Kidney (tissue), 14 donors: ENCODE measurements around the gene CIRBP. TPM values are rescaled to one million over a fixed set of nuclear protein-coding genes. Genes with fewer than 3 reads are reported as not detected.

Source experiments
- DNase-seq, 5 donors: peaks; one replicate each; pipeline ENCODE4 v3.0.0-alpha.2; 2013 to 2020
- FAIRE-seq: peaks from 2 replicates; lab custom pipeline; 2012; peaks lifted over from hg19 to GRCh38; lab: Jason Lieb, UNC
- H3K27ac ChIP-seq, 2 donors: one replicate each; pipeline ENCODE4 v1.7.0; 2013; ENCODE audit warnings: low read depth in 2 of 2, low read length in 2 of 2, inconsistent platforms in 1 of 2
- H3K27me3 ChIP-seq: one replicate; pipeline ENCODE4 v1.7.1; 2013; ENCODE audit warnings: low read length, inconsistent platforms; ENCODE audit not compliant: control insufficient read depth, insufficient read depth
- H3K36me3 ChIP-seq, 3 donors: one replicate each; pipeline versions ENCODE4 v1.7.0 to v1.7.1; 2013; ENCODE audit warnings: low read length in 3 of 3, control low read depth in 1 of 3, inconsistent platforms in 1 of 3; ENCODE audit not compliant: insufficient read depth in 3 of 3, control insufficient read depth in 2 of 3
- H3K4me1 ChIP-seq, 3 donors: one replicate each; pipeline versions ENCODE4 v1.7.0 to v1.7.1; 2013; ENCODE audit warnings: low read length in 3 of 3, inconsistent platforms in 1 of 3, low read depth in 1 of 3; ENCODE audit not compliant: control insufficient read depth in 2 of 3, insufficient read depth in 2 of 3
- H3K4me3 ChIP-seq, 3 donors: one replicate each; pipeline versions ENCODE4 v1.7.0 to v1.8.1; 2013; ENCODE audit warnings: low read length in 3 of 3, control low read depth in 1 of 3, inconsistent platforms in 1 of 3
- H3K9ac ChIP-seq, 3 donors: one replicate each; pipeline versions ENCODE4 v1.7.0 to v1.7.1; 2013; ENCODE audit warnings: low read length in 3 of 3, control low read depth in 1 of 3, inconsistent platforms in 1 of 3
- H3K9me3 ChIP-seq, 3 donors: one replicate each; pipeline versions ENCODE4 v1.7.0 to v1.7.1; 2013; ENCODE audit warnings: low read length in 3 of 3, control low read depth in 1 of 3, inconsistent platforms in 1 of 3; ENCODE audit not compliant: control insufficient read depth in 2 of 3, insufficient read depth in 1 of 3
- CTCF ChIP-seq: IDR thresholded peaks from 3 replicates; pipeline ENCODE4 v1.5.1; 2012; ENCODE audit warnings: mild to moderate bottlenecking, moderate library complexity, borderline replicate concordance; ENCODE audit not compliant: insufficient read depth; ENCODE audit errors: extremely low read depth
- intact Hi-C: fragments of 100-400 bp; cut with DNase I; formaldehyde crosslinking; loops from one replicate; pipeline ENCODE4 v1.11.1; 2022
- polyA plus RNA-seq: library from polyadenylated mRNA; stranded (reverse); fragments of 350-450 nt; fragmentation: Illumina TruSeq; extraction: RNeasy Lipid Tissue Mini Kit (QIAGEN cat#74804); gene quantifications from one replicate; pipeline ENCODE4 v1.2.3, GENCODE V29; 2014; ENCODE audit warnings: low read depth, low replicate concordance; ENCODE audit not compliant: insufficient read depth
- total RNA-seq: library from RNA; stranded (reverse); fragmentation: NEBNext Ultra II Directional; extraction: Animal tissue kit (Norgen Biotek cat#: 25700); gene quantifications from one replicate; pipeline ENCODE4 v1.2.1, GENCODE V29; 2021
- donor health status: control.
- donor health status: control.
- donor health status: control.
- donor health status: control.
- donor health status: control.
- donor health status: DM: yes; HTN: yes; CAD: no.
- donor health status: Normal renal cell carcinoma (clear cell type).

The CIRBP gene
- total and polyA plus RNA-seq, 2 donors from 2014 or later = 408 to 533 TPM

GRCh38 chr19:1220477-1220930 is 48.6 kb upstream of the CIRBP start:
- Histone ChIP-seq H3K4me3 (no peak overlapping the region), H3K27ac (no peak overlapping the region), H3K36me3 (peaks cover 0 to 13% (median 0%) of the 10 kb centered on the region in 3 donors), H3K27me3 (no peaks in the 10 kb centered on the region), H3K9ac (no peak overlapping the region), H3K4me1 (peaks cover 0 to 21% (median 10%) of the 10 kb centered on the region in 3 donors), H3K9me3 (no peaks in the 10 kb centered on the region)
- no peak for TF ChIP-seq CTCF
- intact Hi-C loops = no loop called here
- FAIRE-seq (no peak), DNase-seq (no peak)

- DNase-seq (peak in 3 of 5 donors; percentile 40 to 68 (median 65)), FAIRE-seq (no peak)
- no peaks in the 10 kb centered on the region for H3K9me3 ChIP-seq
- peak; percentile 65 for TF ChIP-seq CTCF
- peak overlapping the region in 1 of 2 donors; percentile 22 for H3K27ac ChIP-seq
- peaks cover 0 to 13% (median 0%) of the 10 kb centered on the region in 3 donors for H3K36me3 ChIP-seq
- no peak overlapping the region for H3K4me3 ChIP-seq
- peaks cover 0 to 19% (median 5%) of the 10 kb centered on the region in 3 donors for H3K4me1 ChIP-seq
- H3K27me3 ChIP-seq = no peaks in the 10 kb centered on the region
- H3K9ac ChIP-seq = no peak overlapping the region
- intact Hi-C loops = no loop called here
Measured at GRCh38 chr19:1220976-1221903, 47.9 kb upstream of the CIRBP start.

- Histone ChIP-seq H3K36me3 (peaks cover 0 to 11% (median 0%) of the 10 kb centered on the region in 3 donors), H3K4me3 (no peak overlapping the region), H3K27me3 (no peaks in the 10 kb centered on the region), H3K27ac (peak overlapping the region in 1 of 2 donors; percentile 22), H3K4me1 (peaks cover 0 to 15% (median 5%) of the 10 kb centered on the region in 3 donors), H3K9me3 (no peaks in the 10 kb centered on the region), H3K9ac (no peak overlapping the region)
- no peak for DNase-seq
- no peak for FAIRE-seq
- TF ChIP-seq CTCF = no peak
- intact Hi-C loops = no loop called here
Measured at GRCh38 chr19:1221904-1222255, 47.3 kb upstream of the CIRBP start.
